HG03565 (cell line): Measurements from ENCODE around the gene KRT34.
"Not testable (repeated sequence)": the region's sequence is repeated elsewhere in the genome, so short reads cannot be mapped to it uniquely, and the experiment has no call there.

ENCODE experiments used
- ATAC-seq: cut with Tn5 transposase; IDR thresholded peaks from one replicate; pipeline ENCODE4 v1.9.1; 2021; ENCODE audit warnings: mild to moderate bottlenecking, moderate library complexity; ENCODE audit not compliant: unreplicated experiment

The KRT34 gene

DNA sequence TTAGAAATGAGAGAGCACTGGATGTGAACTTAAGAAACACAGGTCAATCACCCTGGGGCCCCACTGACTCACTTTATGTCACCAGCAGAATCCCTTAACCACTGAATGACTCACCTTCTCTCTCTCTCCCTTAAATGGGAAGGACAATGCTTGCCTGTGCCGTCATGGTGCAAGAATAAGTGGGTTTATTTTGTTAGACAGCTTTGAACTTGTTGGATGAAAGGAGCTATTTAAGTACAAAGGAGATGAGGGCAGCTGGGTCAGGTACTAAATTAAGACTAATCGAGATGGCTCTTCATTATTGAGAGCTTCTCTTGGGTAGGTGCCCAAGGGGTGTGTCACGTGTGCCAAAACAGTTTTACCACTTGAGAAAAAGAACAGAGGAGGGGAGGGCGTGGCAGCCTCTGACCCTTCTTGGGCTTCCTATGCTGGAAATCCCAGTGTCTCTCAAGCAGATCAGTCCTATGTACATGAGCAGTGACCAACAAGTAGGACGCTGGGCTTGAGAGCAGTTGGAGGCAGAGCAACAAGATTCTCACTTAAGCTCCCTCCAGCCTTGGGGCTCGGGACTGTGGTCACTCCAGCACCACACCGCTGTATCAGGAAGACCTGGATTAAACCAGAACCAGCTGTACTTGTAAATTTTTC, 22.0 kb upstream of the KRT34 start:
- ATAC-seq = no peak

DNA sequence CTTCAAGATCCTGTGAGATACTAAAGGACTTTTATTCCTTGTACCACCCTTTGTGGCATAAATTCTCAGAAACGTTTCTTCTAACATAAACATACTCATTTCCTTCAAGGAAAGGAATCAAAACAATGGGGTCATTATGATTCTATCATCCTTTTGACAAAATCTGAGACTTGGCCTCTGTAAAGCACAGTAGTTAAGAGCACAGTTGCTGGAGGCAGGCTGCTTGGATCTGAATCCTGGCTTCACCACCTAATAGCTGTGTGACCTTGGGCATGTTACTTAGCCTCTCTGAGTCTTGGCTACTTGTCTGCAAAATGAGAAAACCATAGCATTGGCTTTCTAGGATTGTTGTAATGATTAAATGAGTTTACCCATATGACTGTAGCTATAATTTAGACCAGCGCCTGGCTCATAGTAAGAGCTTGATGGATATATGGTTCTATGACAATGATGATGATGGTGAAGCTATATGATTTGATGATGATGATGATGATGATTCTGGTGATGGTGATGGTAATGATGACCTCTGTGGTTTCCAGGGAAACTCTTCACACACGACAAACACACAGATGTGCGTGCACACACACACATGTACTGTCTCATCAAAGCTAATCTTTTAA, 21.4 kb upstream of the KRT34 start:
- no peak for ATAC-seq

DNA sequence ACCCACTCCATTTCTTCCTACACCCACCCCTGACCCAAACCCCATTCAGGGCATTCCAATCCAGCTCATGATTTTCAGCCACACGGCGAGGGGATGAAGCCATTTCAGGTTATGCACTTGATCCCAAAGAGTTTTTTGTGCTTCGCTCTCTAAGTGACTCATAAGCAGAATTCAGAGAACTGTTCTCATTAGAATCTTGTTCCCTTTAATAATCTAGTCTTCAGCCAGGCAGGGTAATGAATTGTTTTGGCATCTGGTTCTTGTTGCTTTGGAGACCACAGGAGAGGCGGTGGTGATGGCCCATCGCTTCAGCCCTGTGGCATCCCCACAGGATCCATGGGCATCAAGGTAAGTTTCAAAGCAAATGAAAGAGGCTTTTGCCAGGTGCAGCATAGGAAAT, 20.1 kb upstream of the KRT34 start:
- no peak for ATAC-seq

DNA sequence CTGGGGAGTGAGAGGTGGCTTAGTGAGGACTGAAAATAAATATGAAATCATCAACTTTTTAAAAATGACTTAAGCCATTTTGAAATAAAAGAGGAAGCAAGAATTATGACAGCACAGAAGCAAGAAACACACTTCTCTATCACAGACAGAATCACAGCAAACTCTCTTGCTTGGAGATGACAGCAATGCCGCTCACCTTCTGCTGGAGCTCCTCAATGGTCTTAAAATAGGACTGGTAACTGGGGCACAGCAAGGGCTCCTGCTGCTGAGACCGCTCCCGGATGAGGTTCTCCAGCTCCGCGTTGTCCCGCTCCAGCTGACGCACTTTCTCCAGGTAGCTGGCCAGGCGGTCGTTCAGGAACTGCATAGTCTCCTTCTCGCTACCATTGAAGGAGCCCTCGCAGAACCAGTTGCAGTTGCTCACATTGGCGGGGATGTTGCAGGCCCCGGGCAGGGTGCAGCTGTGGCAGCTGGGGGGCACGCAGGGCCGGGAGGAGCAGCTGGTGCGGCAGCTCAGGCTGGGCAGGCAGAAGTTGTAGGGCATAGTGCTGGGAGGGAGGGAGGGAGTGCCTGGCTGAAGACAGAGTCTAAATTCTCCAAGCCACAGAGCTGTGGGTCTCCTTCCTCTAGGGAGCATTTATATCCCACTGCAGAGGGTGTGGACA, 15.0 kb upstream of the KRT34 start, which contains the start of gene KRT31:
Gene KRT31, minus strand, starts transcription at position 613 of the 665 bp plus-strand sequence. Its CDS starts 69 bp downstream, at position 544.
- no peak for ATAC-seq

DNA sequence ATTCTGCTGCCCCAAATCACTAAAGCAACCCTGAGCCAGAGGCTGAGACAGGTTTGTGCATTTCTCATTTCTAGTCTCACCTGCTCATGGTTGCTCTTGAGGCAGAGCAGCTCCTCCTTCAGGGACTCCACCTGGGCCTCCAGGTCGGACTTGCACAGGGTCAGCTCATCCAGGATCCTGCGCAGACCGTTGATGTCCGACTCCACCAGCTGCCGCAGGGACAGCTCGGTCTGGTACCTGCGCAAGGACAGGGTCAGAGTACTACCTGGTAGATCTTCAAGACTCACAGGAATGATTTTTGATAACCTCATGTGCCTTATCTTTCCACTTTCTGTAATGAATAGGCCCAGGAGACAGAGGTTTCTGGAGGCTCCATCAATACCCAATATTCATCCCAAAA, 14.2 kb upstream of the KRT34 start:
- no peak for ATAC-seq

DNA sequence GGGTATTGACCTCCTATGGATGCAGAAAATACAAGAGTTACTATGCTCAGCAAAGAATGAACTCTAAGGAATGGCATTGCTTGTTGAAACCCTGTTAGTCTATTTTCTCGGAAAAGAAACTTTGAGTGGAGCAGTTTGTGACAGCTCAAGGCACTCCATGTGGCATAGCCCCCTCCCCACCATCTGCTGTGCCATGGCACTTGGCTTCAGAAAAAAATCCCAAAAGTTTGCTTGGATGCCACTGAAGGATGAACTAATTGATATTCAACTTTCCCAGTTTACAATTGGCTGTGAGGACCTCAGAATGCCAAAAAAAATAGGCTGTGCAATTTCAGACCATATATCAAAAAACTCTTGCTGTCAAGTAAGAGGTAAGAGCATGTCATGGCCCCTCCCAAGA, 13.5 kb upstream of the KRT34 start:
- no peak for ATAC-seq

DNA sequence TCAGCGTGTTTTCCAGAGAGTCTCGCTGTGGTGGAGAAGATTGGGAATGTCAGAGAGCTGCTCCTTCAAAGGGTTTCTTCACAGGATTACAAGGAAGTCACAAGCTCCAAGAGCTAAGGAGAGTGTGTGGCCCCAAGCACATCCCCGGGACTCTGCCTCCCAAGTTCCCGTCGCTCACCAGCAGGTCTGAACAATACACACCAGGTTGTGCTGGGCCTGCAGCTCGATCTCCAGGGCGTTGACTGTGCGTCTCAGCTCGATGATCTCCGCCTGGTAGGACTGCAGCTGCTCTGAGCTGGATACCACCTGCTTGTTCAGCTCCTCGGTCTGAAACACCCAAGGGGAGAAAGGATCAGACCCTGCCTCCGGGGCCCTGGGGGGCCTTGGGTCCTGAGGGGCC, 12.9 kb upstream of the KRT34 start:
- ATAC-seq = not testable (repeated sequence)

DNA sequence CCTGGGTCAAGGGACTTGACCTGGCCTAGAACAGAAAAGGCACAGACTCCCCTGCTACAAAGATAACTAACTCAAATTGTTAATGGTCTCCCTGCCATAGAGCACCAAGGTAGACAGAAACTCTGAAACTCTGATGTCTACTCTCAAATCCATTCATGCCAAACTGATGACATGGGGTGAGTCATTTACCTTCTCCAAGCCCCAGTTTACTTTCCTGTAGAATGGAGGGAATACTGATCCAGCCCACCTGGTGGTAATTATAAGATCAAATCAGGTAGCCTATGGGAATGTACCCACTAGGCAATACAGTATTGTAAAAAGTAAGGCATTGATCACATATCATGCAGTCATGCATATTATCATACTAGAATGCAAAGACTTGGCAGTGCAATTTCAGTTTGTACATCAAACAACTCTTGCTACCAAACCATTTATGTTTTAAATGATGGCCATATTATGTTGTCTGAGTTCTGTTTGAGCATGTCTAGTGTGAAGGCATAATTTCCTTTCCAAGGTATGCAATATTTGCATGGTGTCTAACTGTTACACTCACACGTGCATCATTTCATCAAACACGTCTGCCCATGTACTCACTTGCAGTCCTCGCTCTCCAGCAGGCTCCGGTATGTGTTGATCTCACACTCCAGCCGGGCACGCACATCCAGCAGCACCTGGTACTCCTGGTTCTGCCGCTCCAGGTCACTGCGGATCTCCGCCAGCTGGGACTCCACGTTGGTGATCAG, 12.3 kb upstream of the KRT34 start:
- no peak for ATAC-seq

DNA sequence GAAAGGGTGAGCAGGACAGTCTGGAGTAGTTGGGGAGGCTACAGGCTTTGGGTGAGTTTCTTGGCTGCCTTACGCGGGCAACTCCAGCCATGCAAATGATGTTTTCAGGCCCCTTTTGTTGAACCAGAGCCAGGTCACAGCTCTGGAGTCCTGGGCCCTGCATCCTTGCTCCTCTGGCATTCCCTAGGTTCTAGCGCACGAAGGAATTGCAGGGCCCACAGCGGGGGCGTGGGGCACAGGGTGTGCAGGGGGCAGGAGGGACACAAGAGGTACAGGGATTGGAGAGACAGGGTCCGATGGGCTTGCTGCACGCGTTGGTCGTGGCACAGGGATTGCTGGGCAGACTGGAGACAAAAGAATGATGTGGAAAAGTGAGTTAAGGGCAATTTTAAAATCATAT, 11.7 kb upstream of the KRT34 start:
- no peak for ATAC-seq

DNA sequence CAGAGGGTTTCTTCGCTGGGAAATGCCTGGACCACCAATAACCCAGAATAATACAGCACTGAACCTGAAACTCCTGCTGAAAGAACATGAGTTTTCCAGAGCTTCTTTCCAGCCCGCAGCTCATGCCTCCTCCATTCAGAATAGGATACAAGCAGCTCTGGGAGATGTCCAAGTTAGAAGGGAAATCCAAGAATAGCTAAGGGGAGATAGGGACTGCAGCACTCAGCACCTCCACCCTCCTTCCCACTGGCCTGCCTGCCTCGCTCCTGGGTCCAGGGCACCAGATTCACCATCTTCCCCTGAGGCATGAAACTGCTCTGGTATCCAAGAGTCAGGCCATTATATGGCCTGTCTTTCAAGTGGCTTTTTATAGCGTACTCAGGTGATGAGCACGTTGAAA, 11.2 kb upstream of the KRT34 start:
- ATAC-seq = no peak

DNA sequence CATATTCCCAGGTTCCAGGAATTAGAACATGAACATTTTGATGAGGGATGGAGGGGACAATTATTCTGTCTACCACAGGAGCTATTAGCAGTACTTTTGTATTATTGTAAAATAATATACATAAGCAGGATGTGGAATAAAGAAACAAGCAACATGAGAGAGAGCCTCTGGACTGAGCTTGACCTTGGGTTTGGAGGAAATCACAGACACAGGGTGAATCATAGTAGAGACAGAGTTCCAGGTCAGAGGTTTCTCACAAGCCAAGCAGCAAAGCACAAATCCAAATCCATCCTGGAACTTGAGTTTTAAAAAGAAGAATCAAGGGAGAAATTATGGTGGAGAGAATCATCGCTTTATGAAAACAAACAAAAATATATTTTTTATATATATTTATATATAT, 10.2 kb upstream of the KRT34 start:
- no peak for ATAC-seq

DNA sequence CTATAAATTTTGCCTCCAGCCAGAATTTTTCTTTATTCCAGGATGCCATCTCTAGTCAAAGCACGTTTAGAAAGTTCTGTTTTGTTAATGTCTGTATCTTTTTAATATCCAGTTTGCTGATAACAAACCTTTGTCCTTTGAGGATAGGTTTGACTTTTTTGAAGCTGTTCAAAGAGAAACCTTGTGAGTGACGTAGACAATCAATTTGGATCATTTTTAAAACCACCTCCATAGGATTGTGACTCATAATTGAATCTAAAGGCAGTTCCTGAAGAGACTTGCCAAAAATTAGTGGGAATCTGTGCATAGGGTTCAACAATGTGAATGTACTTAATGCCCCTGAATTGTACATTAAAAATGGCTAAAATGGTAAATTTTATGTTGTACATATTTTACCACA, 9.4 kb upstream of the KRT34 start:
- ATAC-seq = no peak

DNA sequence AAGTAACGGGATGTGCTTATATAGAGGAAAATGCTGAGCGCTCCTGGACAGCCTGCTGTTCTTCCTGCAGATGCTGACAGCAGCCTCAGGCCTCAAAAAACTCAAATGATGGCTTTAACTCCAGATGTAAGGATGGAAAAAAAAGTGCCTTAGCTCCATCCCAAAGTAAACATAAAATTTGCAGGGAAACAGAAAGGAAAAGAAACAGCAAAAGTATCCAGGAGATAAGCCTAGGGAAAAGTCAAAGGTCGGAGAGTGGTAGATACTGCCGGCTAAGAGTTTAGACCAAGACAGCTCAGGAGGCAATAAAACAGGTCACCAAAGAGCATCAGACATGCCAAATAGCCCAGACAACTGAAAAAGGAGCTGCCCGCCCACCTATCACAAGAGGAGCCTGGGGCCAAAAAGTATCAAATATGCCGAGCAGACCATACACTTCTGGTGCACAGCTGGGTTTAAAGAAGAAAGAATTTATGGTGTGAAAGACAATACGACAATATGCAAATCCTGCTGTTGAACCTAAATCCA, 8.4 kb upstream of the KRT34 start:
- ATAC-seq = no peak

DNA sequence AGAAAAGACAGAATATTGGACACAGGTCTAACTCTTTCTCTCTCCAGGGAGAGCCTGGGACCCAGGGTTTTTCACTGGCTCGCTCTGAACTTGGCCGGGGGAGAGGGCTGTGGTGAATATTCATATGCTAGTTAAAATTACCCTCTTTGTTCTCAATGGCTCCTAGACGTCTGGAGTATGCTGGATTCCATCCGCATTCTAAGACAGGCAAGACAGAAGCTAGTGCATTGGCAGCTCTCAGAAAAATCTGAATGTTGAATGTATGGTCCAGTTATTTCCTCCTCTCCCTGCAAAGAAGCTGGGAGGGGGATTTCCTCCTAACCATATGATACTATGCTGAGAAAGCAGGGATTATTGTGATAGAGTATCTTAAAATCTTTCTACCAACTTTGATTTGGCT, 5.6 kb upstream of the KRT34 start:
- no peak for ATAC-seq

DNA sequence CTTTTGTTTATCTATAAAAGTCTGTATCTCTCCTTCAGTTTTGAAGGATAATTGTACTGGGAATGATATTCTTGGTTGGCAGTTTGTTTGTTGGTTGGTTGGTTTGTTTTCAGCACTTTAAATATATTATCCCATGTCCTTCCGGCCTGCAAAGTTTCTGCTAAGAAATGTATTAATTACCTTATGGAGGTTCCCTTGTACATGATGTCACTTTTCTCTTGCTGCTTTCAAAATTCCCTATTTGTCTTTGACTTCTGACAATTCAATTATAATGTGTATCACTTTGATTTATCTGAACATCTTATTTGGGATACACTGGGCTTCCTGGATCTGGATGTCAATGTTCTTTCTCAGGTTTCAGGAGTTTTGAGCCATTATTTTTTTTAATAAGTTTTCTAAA, 4.1 kb upstream of the KRT34 start:
- ATAC-seq = no peak

DNA sequence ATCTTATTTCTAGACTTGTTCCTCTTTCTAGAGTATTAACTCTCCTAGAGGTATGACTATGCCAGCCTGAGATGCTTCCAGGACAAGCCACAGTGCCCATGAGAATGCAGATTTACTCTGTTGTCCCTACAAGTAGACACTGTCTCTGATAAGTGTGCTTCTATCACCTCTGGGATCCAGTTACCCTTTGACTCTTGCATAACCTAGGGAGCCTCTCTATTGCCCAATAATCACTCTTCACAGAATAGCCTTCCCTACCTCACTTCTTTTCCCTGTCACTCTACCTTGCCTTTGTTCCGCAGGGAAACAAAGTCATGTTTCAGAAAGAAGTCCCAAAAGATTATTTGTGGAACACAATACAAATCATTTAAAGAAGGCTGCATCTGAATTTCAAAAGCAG, 1.6 kb upstream of the KRT34 start:
- no peak for ATAC-seq

DNA sequence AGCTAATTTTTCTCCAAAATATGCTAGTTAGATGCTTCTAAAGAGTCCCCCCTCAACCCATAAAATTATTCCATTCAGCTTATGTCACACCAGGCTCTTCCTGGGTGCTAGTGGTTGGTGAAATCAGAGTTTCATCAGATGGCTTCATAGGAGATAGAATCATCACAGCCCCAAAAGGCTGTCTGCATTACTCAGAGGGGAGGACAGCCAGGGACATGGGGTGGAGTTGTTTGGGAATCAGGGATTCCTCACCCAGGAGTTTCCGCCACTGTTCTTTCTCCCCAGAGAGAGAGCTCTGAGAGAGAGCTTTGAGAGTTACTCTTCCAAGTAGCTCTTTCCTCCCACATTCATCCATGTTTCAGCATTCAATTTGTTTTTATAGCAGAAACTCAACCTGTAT, 288 bp upstream of the KRT34 start:
- no peak for ATAC-seq

DNA sequence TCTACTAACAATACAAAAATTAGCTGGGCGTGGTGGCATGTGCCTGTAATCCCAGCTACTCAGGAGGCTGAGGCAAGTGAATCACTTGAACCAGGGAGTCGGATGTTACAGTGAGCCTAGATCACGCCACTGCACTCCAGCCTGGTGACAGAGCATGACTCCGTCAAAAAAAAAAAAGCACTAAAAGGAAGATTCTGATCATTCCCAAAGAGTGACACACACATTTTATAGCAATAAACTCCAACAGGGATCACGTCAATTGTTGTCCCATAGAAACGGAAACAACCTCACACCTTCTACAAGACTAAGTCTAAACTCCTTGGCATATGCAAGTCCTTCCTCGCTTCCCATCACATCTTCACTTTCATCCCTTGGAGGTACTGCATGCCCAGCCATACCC, 2.0 kb downstream of the KRT34 start:
- not testable (repeated sequence) for ATAC-seq

DNA sequence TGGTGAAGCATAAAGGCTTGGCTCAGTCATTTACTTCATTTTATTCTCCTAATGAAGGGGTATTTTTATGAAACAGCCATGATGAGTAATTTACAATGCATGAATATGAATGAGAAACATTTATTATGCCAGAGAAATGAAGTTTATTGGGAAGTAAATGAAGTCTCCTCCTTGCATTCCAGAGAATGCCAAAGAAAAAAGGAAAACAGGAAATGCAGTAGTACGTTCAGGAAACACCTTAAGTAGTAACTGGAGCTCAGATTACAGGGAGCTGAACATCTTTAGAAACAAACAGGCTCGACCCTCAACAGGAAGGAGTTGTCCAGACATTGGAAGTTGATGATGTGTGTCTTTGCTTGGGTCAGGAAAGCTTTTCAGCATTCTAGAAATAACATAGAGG, 4.6 kb downstream of the KRT34 start:
- ATAC-seq = no peak

DNA sequence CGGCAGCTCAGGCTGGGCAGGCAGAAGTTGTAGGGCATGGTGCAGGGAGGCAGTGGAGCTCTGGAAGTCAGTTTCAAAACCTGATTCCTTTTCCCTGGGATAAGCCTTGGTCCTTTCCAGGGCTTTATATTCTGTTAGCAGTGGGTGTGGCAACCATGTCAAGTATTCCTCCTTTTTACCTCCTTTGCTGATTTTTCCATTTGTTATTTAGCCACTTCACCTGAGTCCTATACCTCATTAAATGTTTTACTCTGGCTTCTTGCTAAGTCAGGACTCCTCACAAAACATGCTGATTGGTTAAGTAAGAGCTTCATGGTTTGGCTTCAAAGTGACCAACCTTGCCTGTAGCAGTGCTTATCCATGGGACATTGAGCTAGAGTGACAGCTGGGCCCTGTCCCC, 12.4 kb downstream of the KRT34 start, which contains the start of gene KRT33B:
Gene KRT33B, minus strand, starts transcription at position 101 of the 400 bp plus-strand sequence. Its CDS starts 63 bp downstream, at position 38.
- no peak for ATAC-seq

DNA sequence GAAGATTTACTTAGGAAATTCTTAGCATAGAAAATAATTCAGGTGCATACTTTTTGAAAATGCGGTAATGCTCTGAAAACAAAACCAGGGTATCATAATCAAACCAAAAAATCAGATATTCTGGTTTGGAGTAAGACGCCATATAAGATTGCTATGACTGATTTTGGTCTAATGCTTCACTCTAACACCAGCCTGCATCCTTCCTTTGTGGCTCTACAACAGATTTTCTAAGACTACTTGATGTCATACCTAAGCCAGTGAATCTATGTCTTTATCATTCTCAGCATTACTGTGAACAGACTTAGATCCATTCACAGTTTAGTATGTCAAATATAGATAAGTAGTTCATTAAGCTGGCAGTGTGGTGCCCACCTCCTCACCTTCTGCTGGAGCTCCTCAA, 13.1 kb downstream of the KRT34 start:
- no peak for ATAC-seq
